ENCODE results near the gene WWTR1.

The WWTR1 gene

GRCh38 chr3:149566292-149566975 is 91.4 kb downstream of the WWTR1 start:
- no peak for DNase-seq (ENCODE audit: low read depth in 2 of 2)

- no peak for DNase-seq (ENCODE audit: low read depth in 2 of 2)
These were observed 93.7 kb downstream of the WWTR1 start for GRCh38 chr3:149564079-149564478.

- DNase-seq (ENCODE audit: low read depth in 2 of 2): no peak
These were observed 94.7 kb downstream of the WWTR1 start for GRCh38 chr3:149563114-149563513.

GRCh38 chr3:149560617-149561016 is 97.2 kb downstream of the WWTR1 start:
- no peak for DNase-seq (ENCODE audit: low read depth in 2 of 2)

GRCh38 chr3:149560001-149560400 is 97.8 kb downstream of the WWTR1 start:
- no peak for DNase-seq (ENCODE audit: low read depth in 2 of 2)

GRCh38 chr3:149559525-149559924 is 98.3 kb downstream of the WWTR1 start:
- DNase-seq (ENCODE audit: low read depth in 2 of 2): no peak

- DNase-seq (ENCODE audit: low read depth in 2 of 2): no peak
These were observed 101.9 kb downstream of the WWTR1 start for GRCh38 chr3:149555927-149556326.

- DNase-seq (ENCODE audit: low read depth in 2 of 2): no peak
These were observed 103.0 kb downstream of the WWTR1 start for GRCh38 chr3:149554826-149555225.

- no peak for DNase-seq (ENCODE audit: low read depth in 2 of 2)
These were observed 103.9 kb downstream of the WWTR1 start for GRCh38 chr3:149553781-149554451.

GRCh38 chr3:149552700-149553099 is 105.1 kb downstream of the WWTR1 start:
- no peak for DNase-seq (ENCODE audit: low read depth in 2 of 2)

GRCh38 chr3:149551500-149551899 is 106.3 kb downstream of the WWTR1 start:
- DNase-seq (ENCODE audit: low read depth in 2 of 2): no peak

GRCh38 chr3:149548669-149549065 is 109.2 kb downstream of the WWTR1 start:
- DNase-seq (ENCODE audit: low read depth in 2 of 2): no peak

GRCh38 chr3:149547954-149548668 is 109.7 kb downstream of the WWTR1 start:
- DNase-seq (ENCODE audit: low read depth in 2 of 2): no peak

GRCh38 chr3:149547413-149547812 is 110.4 kb downstream of the WWTR1 start:
- no peak for DNase-seq (ENCODE audit: low read depth in 2 of 2)

GRCh38 chr3:149545049-149545448 is 112.8 kb downstream of the WWTR1 start:
- DNase-seq (ENCODE audit: low read depth in 2 of 2): no peak

GRCh38 chr3:149542375-149543312 is 115.2 kb downstream of the WWTR1 start:
- no peak for DNase-seq (ENCODE audit: low read depth in 2 of 2)

GRCh38 chr3:149541091-149541491 is 116.7 kb downstream of the WWTR1 start:
- no peak for DNase-seq (ENCODE audit: low read depth in 2 of 2)

GRCh38 chr3:149538371-149538770 is 119.5 kb downstream of the WWTR1 start:
- DNase-seq (ENCODE audit: low read depth in 2 of 2): no peak

- no peak for DNase-seq (ENCODE audit: low read depth in 2 of 2)
These were observed 121.4 kb downstream of the WWTR1 start for GRCh38 chr3:149536429-149536828.

- DNase-seq (ENCODE audit: low read depth in 2 of 2): no peak
These were observed 122.5 kb downstream of the WWTR1 start for GRCh38 chr3:149535333-149535685.

GRCh38 chr3:149534671-149535332 is 123.0 kb downstream of the WWTR1 start:
- no peak for DNase-seq (ENCODE audit: low read depth in 2 of 2)
